ENCODE measurements around the gene HSPA1L.
A peak's percentile ranks its signal among the peaks of the same experiment; 100 is the strongest.

HSPA1L gene

GRCh38 chr6:31776989-31777666 lies 38.0 kb downstream of the HSPA1L start, which contains the start of gene VWA7:
Gene VWA7 (minus strand): TSS chr6:31777328. CDS start chr6:31776779, 549 bp downstream.
- H3K4me3 ChIP-seq (ENCODE audit: low read length), result no peak within 1 kb of the TSS
- peak; percentile 72 for DNase-seq (ENCODE audit: low read depth)
- TF ChIP-seq CTCF (conservative IDR thresholded peaks at IDR 0.05; ENCODE audit: low read depth, low read length), result no peak

GRCh38 chr6:31776485-31776988 lies 38.5 kb downstream of the HSPA1L start:
- no peak overlapping the region for H3K4me3 ChIP-seq (ENCODE audit: low read length)
- TF ChIP-seq CTCF (conservative IDR thresholded peaks at IDR 0.05; ENCODE audit: low read depth, low read length), result no peak

GRCh38 chr6:31775633-31776484 lies 39.2 kb downstream of the HSPA1L start:
- no peak for TF ChIP-seq CTCF (conservative IDR thresholded peaks at IDR 0.05; ENCODE audit: low read depth, low read length)
- no peak for DNase-seq (ENCODE audit: low read depth)
- no peak overlapping the region for H3K4me3 ChIP-seq (ENCODE audit: low read length)

More at GRCh38 chr6:31776485-31776988, 38.5 kb downstream of the HSPA1L start:
- DNase-seq (ENCODE audit: low read depth), result no peak

GRCh38 chr6:31775184-31775583 lies 39.9 kb downstream of the HSPA1L start:
- TF ChIP-seq CTCF (conservative IDR thresholded peaks at IDR 0.05; ENCODE audit: low read depth, low read length), result no peak
- H3K4me3 ChIP-seq (ENCODE audit: low read length), result no peak overlapping the region
- no peak for DNase-seq (ENCODE audit: low read depth)

- H3K4me3 ChIP-seq (ENCODE audit: low read length), result no peak overlapping the region
- DNase-seq (ENCODE audit: low read depth), result no peak
- no peak for TF ChIP-seq CTCF (conservative IDR thresholded peaks at IDR 0.05; ENCODE audit: low read depth, low read length)
Measured at GRCh38 chr6:31771992-31772358, 43.1 kb downstream of the HSPA1L start.

GRCh38 chr6:31770860-31771259 lies 44.2 kb downstream of the HSPA1L start:
- DNase-seq (ENCODE audit: low read depth), result no peak
- TF ChIP-seq CTCF (conservative IDR thresholded peaks at IDR 0.05; ENCODE audit: low read depth, low read length), result no peak
- no peak overlapping the region for H3K4me3 ChIP-seq (ENCODE audit: low read length)

All from retinal pigment epithelial cell (primary cell).